Hindlimb muscle (tissue), 1 donor: ENCODE results near the gene SERPINB7. TPM values are rescaled to one million over a fixed set of nuclear protein-coding genes. Genes with fewer than 3 reads are reported as not detected.

Source experiments
- DNase-seq: peaks from one replicate; pipeline ENCODE4 v3.0.0-alpha.2; 2013
- polyA plus RNA-seq: library from polyadenylated mRNA; unstranded; fragments of 120-200 nt; gene quantifications from one replicate; pipeline ENCODE4 v1.2.1, GENCODE V29; 2013; ENCODE audit not compliant: insufficient read length

Gene SERPINB7
- polyA plus RNA-seq, 1 donor, result 0.35 TPM

DNA sequence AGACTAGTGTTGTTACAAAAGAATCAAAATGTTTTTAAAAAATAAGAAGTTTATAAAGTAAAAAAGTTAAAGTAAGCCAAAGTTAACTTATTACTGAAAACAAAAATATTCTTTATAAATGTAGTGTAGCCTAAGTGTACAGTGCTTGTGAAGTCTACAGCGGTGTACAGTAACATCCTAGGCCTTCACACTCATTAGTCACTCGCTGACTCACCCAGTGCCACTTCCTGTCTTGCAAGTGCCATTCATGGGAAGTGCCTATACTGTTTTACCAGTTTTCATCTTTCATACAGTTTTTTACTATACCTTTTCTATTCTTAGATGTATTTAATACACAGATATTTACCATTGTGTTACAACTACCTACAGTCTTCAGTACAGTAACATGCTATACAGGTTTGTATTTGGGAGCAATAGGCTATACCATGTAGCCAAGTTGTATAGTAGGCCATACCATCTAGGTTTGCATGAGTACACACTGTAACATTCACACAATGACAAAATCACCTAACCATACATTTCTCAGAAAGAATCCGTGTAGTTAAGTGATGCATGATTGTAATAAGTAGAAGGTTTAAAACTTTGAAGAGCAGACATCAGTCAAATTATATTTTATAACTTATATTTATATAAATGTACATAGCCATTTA, 13.4 kb downstream of the SERPINB7 start:
- DNase-seq, result no peak

DNA sequence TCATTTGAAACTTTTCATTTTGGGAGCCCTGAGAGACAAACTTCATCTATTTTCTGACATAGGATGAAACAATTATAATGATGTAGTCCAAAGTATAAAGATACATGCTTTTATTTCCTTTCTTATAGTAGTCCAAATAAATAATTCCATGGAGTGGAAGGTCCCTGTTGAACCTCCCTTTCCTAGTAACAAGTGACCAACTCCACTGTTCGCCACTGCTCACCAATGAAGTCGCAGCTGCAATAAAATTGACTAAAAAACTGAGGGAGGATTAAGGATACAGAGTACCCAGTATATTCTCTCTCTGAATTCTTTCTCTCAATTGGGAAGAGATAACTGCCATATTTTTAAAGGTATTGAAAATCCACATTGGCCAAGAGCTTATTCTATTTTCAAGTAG, 14.1 kb downstream of the SERPINB7 start:
- no peak for DNase-seq

DNA sequence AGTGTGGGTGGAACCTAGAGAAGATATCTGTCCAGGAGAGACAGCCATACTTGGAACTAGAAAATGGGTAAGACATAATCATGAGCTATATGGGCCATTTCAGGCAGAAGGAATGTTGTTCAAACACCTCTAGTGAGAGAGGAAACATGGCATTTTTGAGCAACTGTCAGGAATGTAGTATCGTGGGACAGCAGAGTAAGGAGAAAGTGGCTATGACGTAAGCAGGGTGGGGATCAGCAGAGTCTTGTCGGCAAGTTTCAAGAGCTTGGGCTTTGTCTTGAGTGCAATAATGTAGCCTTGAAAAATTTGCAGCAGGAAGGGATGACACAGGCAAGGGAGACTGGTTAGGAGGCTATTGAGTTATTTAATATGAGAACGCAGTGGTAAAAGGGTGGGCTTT, 20.4 kb downstream of the SERPINB7 start:
- no peak for DNase-seq

DNA sequence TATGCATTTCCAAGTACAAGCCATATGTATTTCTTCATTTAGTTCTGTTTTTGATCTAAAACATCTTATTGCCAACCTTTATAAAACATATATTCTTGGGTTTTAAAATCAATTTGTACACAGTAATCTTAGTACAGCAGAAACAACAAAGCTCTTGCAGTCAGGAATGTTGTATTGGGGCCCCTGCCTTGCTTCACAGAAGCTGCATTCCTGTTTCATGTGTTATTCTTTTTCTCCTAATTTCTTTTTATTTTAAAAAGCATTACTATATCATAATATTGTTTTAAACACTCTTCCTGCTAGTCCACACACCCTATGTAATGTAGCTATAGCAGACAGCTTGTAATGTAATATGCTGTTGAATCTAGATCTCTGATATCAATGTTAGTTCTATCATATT, 24.0 kb downstream of the SERPINB7 start:
- DNase-seq, result no peak

DNA sequence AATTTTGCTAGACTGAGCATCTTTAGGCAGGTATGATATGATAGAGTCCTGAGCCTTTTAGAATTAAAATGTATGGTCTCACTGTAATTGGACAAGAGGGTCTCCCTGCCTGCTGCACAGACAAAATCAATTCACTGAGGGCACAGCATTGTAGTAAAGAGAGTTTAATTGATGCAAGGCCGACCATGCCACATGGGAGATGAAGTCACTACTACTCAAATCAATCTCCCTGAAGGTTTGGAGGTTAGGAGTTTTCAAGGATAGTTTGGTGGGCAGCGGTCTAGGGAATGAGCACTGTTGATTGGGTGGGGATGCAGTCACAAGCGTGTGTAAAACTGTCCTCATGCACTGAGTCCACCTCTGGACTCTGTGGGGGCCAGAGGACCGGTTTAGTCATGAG, 26.1 kb downstream of the SERPINB7 start:
- DNase-seq, result no peak

DNA sequence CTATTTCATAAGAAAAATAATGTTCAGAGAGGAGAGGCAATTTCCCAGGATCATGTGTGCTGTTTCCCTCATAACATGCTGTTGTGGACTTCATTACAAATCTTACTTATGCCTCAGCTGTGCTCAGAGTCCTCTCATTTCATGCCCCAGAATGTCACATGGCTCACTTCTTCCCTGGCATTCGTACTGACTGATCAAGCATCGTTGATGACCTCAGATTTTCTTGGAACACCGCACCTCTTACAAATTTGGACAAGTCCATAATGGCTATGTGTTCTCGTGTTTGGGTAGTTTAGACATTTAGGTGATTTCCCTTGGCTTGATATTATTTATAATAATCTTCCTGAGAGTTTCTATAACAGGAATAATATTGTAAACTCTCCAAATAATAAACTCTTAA, 32.9 kb downstream of the SERPINB7 start:
- DNase-seq, result no peak

DNA sequence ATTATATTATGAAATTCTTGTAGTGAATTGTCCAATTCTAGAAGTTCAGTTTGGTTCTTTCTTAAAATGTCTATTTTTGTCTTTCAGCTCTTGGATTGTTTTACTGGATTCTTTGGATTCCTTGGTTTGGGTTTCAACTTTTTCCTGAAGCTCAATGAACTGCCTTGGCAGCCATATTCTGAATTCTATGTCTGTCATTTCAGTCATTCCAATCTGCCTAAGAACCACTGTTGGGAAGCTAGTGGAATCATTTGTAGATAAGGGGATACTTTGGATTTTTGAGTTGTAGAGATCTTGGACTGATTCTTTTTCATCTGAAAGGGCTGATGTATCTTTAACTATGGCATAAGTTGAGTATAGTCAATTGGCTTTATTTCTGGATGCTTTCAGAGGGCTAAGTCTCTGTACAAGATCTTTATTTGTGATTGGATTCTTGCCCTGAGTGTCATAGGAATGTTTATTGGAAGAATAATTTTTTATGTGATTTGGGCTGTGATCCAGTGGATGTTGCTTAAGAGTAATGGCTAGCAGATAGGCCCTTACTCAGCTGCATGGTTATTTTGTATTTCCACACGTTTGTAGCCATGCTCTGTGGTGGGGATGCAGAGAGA, 42.3 kb downstream of the SERPINB7 start:
- peak; percentile 6 for DNase-seq

DNA sequence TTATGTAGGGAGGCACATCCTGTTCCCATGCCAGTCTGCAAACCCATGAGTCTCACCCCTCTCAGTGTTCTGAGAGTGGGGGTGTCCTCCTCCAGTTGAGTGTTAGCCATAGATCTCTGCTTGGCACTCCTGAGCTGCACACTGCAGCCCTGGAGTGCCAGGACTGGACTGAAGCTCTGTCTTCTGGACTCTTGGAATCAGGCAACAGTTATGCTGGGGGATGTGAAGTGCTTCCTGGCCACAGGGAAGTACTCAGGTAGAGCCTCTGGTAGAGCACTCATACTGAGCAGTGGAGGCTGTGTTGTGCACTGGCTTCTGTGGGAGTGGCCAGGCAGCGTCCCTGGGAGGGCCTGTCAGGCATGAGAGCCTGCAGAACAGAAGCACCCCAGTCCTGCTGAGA, 43.0 kb downstream of the SERPINB7 start:
- no peak for DNase-seq

DNA sequence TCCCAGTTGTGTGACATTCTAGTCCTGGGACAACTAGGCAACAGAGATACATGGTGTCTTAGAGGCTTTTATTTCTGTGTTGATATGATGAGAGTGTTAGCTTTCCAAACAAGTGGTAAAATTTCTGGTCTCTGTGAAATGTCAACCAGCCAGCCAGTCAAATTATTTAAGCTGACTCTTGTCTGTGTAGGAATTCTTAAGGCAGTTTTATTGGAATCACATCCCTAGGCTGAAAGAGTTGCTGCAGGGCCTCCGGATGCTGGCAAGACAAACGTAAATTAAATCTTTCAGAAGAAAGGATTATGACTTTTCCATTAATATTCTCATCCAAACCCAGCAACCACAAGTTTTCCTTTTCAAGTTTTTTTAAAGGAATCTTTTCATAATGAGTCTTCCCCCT, 44.6 kb downstream of the SERPINB7 start:
- peak; percentile 8 for DNase-seq

DNA sequence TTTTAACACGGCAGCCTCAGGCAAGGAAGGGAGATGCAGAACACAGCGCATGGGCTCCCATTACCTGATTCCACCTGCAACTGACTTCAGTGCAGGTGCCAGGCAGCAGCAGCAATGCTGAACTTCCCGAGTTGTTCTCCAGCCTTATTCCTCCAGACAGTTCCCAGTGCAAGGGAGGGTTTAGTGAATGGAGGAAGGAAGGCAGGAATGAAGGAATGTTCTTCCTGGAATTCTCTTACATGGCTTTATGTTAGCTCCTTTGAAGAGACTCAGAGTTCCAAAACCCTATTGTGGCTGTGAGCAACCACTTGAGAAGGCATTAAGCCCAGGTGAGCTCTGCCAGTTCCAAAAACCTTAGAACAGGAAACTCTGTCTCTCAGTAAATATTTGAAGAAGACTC, 45.5 kb downstream of the SERPINB7 start:
- no peak for DNase-seq

DNA sequence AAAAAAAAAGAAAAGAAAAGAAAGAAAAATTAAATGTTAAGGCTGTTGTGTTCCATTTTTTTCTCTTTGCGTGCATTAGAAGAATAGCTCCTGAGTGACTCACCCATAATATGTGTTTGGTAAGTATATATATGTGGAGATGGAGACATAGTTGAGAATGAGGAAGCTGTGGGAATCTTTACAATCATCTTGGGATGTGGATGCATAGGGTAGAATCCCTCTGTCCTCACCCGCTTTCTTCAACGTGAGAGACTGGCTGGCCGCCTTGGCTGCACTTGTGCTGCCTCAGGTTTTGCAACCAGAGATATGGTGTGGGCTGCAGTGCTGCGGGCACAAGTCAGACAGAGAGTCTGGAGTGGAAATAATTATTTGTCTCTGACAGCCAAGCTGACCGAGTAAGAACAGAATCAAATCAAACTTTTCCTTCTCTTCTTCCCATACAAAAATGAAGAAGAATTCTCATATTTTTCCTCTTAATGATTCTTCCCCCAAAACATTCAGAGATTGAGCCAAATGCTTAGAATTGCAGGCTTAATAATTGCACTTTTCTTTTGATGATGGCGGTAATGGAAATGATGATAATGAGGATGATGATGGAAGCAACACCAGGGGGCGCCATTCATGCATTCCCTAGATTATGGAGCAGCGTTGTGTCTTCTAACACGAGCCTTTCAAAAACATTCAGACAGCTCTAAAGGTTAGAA, 48.5 kb downstream of the SERPINB7 start:
- DNase-seq, result no peak

DNA sequence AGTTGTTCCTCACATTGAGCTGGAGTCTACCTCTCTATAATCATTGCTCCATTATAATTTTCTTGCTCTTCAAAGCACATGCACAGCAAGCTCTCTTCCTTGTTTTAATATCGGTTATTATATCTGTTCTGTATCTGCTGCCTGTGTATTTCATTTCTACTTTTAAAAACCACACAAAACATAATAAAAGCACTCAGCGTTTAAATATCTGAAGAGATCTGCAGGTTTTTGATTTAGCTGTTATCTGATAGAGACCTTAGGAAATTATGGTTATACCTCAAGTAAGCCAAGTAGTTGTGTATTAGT, 49.0 kb downstream of the SERPINB7 start:
- DNase-seq, result no peak

DNA sequence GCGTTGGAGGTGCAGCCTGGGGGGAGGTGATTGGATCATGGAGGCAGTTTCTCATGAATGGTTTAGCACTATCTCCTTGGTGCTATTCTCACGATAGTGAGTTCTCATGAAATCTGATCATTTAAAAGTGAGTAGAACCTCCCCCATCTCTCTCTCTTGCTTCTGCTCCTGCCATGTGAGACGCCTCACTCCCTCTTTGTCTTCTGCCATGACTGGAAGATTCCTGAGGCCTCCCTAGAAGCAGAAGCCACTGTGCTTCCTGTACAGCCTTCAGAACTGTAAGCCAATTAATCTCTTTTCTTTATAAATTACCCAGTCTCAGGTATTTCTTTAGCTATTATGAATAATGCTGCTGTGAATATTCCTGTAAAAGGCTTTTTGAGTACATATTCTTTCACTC, 52.9 kb downstream of the SERPINB7 start:
- no peak for DNase-seq

DNA sequence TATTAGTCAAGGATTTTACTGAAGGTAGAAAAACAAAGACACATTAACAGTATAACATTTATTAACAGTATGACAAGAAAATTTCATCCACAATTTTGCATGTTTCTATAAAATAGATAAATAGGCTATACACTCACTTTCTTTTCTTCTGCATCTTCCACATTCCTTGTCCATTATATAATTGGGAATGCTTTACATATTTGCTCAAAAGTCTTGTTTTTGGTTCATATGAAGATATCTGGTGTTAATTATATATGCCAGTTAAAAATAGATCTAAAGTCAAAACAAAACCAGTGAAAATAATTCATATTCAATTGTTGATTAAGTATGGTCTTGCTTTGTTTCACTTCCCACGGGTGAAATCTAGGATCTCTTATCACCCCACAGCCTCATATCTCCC, 53.4 kb downstream of the SERPINB7 start:
- DNase-seq, result no peak

DNA sequence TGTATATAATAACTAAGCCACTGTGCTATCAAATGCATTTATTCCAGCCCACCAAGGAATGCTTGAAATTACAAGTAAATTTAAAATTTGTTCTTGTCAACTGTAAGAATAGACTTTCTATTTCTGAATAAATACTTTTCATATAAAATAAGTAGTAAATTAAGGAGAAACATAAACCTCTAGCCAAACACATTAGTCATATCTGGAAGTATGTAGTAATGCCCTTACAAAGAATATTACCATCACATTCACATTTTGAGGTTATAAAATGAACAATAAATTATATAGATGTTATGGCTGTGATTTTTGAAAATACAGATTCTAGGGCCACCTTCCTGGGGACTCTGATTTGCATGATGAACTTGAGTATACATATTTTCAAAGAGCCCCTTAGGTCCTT, 54.7 kb downstream of the SERPINB7 start:
- DNase-seq, result no peak

DNA sequence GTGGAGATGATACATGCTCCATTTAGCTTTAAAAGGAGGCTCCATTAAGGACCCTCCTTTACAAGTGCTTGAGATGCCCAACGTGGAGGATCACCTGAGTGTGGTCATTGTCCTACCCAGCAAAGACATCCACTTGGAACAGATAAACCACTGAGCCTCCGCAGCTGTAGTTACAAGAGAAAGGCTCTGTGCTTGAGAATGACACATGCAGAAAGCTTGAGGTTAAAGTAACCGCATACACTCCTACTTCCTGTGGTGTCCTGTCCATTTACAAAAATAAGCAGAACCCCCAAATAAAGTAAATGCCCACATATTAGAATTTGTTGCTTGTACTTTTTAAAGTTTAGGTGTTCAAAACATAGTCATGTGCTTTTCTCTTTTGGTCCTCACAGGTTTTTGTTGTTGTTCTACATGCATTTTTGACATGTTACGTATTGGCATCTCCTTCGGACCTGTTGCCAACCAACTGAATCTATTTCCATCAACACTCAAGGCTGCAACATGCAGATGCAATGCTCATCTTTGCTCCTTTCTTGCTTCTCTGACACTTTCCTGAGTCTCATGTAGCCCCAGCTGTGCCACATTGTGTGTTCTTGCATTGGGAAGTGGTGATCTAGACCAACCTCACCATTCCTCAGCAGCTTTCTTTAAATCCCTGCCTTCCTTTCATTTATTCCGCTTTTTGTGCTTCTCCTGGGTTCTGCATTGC, 56.0 kb downstream of the SERPINB7 start:
- DNase-seq, result no peak

DNA sequence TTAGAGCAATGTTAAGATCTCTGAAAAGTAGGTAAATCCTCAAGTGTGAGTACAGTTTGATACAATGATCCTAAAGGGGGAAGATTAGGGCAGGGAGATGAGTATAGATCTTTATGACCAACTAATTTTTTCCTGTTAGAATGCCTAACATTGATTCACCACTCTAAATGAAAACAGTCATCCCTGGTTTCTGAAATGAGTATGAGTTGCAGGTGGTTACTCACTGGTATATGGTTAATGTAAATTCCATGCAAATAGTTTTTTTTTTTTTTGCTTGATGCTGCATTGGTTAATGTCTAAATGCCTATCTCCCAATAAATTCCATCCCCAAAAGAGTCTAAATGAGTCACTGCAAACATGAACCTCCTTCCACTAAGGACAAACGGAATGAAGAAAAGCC, 57.3 kb downstream of the SERPINB7 start:
- DNase-seq, result no peak

DNA sequence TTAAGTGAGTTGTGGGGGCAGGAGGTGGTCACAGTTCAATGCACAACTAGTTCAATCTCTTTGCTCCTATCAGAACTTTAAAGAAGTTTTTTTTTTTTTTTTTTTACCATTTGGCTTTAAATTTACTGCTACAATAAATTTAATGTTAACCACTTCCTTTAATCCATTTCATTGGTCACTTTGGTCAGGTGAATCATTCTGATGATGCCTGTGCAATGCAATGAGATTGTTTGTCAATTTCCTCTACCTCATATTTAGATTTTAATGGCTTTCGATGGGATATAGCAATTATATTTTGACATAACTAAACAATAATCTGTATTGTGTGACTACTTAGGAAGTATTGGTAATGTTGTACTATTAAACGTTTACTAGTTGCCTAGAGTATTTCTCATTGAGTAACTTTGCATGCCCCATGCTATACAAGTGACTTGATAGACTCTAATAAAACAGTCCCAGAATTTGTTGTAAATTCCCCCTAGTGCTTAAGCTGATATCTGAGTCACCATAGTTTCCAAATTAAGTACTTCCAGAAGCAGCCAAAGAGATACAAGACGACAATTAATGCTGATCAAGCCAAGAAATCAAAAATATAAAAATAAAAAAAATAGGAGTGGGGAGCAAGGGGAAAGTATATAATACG, 59.4 kb downstream of the SERPINB7 start:
- no peak for DNase-seq

DNA sequence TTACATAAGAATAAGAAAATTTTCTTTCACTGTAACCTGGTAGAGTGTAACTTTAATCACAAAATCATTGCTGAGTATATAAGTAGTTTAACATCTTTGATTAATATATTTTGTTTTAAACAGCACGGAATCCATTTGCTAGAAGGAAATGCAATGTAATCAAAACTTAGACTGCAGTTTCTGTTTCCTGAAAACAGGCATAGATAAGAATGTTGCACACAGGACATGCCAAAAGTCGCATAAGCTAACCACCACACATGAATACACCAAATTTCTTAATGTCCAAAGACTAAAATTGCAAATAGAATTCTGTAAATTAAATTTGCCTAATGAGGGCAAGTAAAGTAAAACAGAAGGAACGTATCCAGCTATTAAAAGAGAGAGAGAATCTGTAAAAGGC, 61.2 kb downstream of the SERPINB7 start:
- no peak for DNase-seq

DNA sequence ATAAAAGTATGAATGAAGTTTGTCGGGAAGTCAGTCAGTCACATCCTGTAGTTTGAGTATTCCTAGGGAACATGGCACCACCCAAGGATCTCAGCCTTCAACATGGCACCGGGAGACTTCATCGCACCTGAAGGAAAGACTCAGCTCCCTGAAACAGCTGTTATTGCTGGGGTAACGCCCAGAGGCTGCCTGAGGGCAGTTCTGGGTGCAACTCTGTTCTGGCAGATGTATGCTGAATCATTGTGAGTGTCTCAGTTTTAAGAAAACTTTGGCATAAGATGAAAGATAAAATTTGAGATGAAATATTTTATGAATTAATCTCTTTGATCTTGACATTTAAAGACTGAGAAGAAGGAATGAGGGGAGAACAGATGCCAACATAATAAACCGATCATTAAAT, 62.4 kb downstream of the SERPINB7 start:
- DNase-seq, result no peak

DNA sequence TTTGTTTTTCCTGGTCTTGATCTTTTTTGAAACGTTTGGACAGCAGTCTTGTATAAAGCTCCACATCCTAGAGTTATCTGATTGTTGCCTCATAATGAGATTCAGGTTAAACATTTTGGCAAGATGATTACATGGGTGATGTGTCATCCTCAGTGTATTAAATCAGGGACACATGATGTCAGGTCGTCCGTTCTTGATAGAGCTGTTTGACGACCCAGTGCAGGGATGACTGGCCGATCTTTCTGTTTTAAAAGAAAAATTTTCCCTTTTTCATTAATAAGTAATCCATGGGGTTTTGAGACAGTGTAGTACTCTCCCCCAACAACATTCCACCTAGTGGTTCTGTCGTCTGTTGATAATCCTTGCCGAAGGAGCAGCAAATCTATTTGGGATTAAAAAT, 67.8 kb downstream of the SERPINB7 start:
- no peak for DNase-seq

DNA sequence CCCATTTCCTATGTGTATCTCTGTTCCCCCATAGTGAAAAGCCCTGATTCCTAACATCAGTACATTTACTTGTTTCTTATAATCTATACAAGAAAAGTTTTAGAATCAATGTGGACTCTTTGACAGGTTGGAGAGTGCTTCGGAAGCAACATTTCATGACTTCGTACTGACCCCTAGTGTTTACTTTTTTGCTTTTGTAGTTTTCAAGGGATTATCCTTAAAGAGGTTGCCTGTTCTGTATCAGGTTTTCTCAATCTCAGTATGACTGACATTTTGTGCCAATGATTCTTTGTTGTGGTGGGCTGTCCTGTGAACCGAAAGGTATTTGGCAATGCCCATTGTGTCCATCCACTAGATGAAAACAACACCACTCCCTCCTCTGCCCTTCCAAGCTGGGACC, 69.0 kb downstream of the SERPINB7 start:
- peak; percentile 14 for DNase-seq

DNA sequence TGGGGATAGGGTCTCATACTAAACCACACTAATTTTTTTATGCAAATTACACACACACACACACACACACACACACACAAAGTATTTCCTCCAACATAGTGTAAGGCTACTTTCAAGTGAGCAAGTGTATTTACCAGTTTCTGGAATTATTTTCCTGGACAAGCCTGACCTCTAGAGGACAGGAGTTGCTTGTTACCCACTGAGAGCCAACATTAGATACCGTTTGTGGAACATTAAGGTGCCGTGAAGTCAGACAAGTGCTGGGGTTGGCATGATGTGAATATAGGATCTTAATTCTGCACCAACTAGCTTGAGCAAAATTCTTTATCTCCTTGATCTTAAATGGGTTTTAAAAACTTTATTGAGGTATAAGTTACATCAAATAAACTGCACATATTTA, 72.9 kb downstream of the SERPINB7 start:
- DNase-seq, result peak; percentile 17
